Activated naive CD8-positive, alpha-beta T cell treated with anti-CD3 and anti-CD28 coated beads, Interleukin-2, amount 10 ng/mL, durations not matched to agents 7 days and 5 days (primary cell): Measurements from ENCODE around the gene OTOG. TPM values are rescaled to one million over a fixed set of nuclear protein-coding genes. Genes with fewer than 3 reads are reported as not detected.
"Not testable (repeated sequence)": the region's sequence is repeated elsewhere in the genome, so short reads cannot be mapped to it uniquely, and the experiment has no call there.

Source experiments
- ATAC-seq: fragments of 150-1000 bp; cut with Tn5 transposase; one replicate; pipeline ENCODE4 v1.10.0; 2021; ENCODE audit warnings: low read depth, moderate library complexity
- POLR2A ChIA-PET: fragments of 350-600 bp; sonication (Branson Sonifier 250); formaldehyde crosslinking; loops from one replicate; lab custom pipeline; 2021; ENCODE audit warnings: antibody characterized with exemption; lab: Charles Lee
- DNase-seq: peaks from one replicate; pipeline ENCODE4 v3.0.0; 2021
- H3K27ac Mint-ChIP-seq: one replicate; pipeline ENCODE4 v1.8.0; 2022; ENCODE audit warnings: mild to moderate bottlenecking, mixed read lengths
- H3K27me3 Mint-ChIP-seq: one replicate; pipeline ENCODE4 v1.8.0; 2022; ENCODE audit warnings: mild to moderate bottlenecking, moderate library complexity, mixed read lengths
- H3K36me3 Mint-ChIP-seq: one replicate; pipeline ENCODE4 v1.8.0; 2021; ENCODE audit warnings: mild to moderate bottlenecking, mixed read lengths
- H3K4me1 Mint-ChIP-seq: one replicate; pipeline ENCODE4 v1.8.0; 2021; ENCODE audit warnings: mixed read lengths
- H3K4me3 Mint-ChIP-seq: one replicate; pipeline ENCODE4 v1.8.0; 2022; ENCODE audit warnings: mild to moderate bottlenecking, moderate library complexity, mixed read lengths
- H3K9me3 Mint-ChIP-seq: one replicate; pipeline ENCODE4 v1.8.0; 2021; ENCODE audit warnings: mixed read lengths
- total RNA-seq, 2 experiments: library from RNA; stranded (reverse); gene quantifications; one replicate each; pipeline ENCODE4 v1.2.3, GENCODE V29; 2021

OTOG gene
- total RNA-seq, 2 experiments from 2014 or later, result not detected

DNA sequence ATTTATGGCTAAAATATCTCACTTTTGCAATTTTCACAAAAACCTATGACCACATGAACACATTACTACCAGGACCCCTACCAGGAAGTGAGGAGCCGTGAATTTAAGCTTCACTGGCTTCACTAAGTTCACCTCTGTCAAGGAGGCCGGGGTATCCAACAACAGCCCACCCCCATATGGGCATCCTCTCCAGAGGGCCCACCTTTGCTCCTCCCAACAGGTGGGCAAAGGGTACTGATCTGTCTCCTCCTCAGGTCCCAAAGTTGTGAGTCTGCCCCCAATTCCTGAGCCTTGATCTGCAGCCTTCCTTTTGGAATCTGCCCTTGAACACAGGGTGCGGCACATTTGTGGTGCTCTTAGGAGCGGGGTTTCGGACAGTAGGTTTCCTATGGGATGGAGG lies 66.9 kb downstream of the OTOG start:
- Mint-ChIP-seq H3K27me3 (peaks cover 23% of the 10 kb centered on the region), H3K27ac (no peak overlapping the region), H3K4me1 (no peaks in the 10 kb centered on the region), H3K4me3 (no peak overlapping the region), H3K9me3 (no peaks in the 10 kb centered on the region), H3K36me3 (no peaks in the 10 kb centered on the region)
- no peak for DNase-seq
- ATAC-seq, result no peak
- POLR2A ChIA-PET, result no interaction called here

DNA sequence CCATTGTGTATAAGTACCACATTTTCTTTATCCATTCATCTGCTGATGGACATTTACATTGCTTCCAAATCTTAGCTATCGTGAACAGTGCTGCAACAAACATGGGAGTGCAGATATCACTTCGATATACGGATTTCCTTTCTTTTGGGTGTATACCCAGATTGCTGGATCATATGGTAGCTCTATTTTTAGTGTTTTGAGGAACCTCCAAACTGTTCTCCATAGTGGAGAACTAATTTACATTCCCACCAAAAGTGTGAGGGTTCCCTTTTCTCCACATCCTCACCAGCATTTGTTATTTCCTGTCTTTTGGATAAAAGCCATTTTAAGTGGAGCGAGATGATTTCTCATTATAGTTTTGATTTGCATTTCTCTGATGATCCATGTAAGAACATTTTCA lies 75.7 kb downstream of the OTOG start:
- H3K4me3 Mint-ChIP-seq, ATAC-seq, POLR2A ChIA-PET, H3K9me3 Mint-ChIP-seq, H3K36me3 Mint-ChIP-seq, DNase-seq, H3K27ac Mint-ChIP-seq, H3K4me1 Mint-ChIP-seq: not testable (repeated sequence)
- H3K27me3 Mint-ChIP-seq, result peaks cover 58% of the 10 kb centered on the region

DNA sequence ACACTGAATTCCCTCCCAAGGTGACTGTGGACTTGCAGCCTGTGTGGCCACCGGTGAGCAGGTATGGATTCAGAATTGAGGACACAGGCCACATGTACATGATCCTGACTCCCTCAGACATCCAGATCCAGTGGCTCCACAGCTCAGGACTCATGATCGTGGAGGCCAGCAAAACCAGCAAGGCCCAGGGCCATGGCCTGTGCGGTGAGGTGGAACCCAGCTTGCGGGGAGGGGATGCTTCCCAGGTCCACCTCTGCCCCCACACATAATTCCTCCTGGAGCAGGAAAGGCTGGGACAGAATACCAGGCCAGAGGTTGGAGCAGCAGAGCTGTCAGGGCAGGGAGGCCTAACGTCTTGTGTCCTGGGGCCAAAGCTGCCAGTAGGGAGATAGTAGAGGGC lies 82.1 kb downstream of the OTOG start:
- DNase-seq (no peak), ATAC-seq (no peak)
- H3K4me3 Mint-ChIP-seq, result no peak overlapping the region
- POLR2A ChIA-PET, result no interaction called here
- no peak overlapping the region for H3K27ac Mint-ChIP-seq
- peaks cover 30% of the 10 kb centered on the region for H3K27me3 Mint-ChIP-seq
- H3K36me3 Mint-ChIP-seq, result no peaks in the 10 kb centered on the region
- no peaks in the 10 kb centered on the region for H3K9me3 Mint-ChIP-seq
- no peaks in the 10 kb centered on the region for H3K4me1 Mint-ChIP-seq

- POLR2A ChIA-PET, result no interaction called here
- Mint-ChIP-seq H3K4me3 (no peak overlapping the region), H3K4me1 (no peaks in the 10 kb centered on the region), H3K27ac (no peak overlapping the region), H3K27me3 (peaks cover 20% of the 10 kb centered on the region), H3K9me3 (no peaks in the 10 kb centered on the region), H3K36me3 (no peaks in the 10 kb centered on the region)
- ATAC-seq, result no peak
- no peak for DNase-seq
Measured at GRCh38 chr11:17630936-17631335, 83.9 kb downstream of the OTOG start.

DNA sequence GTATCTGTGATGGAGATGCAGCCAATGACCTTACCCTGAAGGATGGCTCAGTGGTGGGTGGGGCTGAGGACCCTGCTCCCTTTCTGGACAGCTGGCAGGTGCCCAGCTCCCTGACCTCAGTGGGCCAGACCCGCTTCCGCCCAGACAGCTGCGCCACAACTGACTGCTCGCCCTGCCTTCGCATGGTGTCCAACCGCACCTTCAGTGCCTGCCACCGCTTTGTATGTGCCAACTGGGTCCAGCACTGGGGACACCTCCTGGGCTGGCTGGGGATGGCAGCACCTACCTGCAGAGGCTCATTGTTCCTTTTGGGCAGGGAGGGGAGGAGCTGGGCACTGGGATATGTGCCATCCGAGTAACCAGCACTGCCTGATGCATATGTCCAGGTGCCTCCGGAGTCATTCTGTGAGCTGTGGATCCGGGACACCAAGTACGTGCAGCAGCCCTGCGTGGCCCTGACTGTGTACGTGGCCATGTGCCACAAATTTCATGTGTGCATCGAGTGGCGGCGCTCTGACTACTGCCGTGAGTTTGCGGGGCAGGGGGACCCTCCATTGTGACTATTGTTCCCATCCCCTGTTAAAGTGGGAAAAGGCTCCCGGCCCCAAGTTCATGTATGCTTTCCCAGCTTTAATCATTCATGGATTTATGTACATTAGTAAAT lies 84.8 kb downstream of the OTOG start:
- Mint-ChIP-seq H3K4me3 (no peak overlapping the region), H3K27ac (no peak overlapping the region), H3K27me3 (peaks cover 14% of the 10 kb centered on the region), H3K36me3 (no peaks in the 10 kb centered on the region), H3K9me3 (no peaks in the 10 kb centered on the region), H3K4me1 (no peaks in the 10 kb centered on the region)
- ATAC-seq (no peak), DNase-seq (no peak)
- POLR2A ChIA-PET, result no interaction called here

- ATAC-seq, result no peak
- Mint-ChIP-seq H3K36me3 (no peaks in the 10 kb centered on the region), H3K27me3 (peaks cover 5% of the 10 kb centered on the region), H3K27ac (no peak overlapping the region), H3K4me3 (no peak overlapping the region), H3K4me1 (no peaks in the 10 kb centered on the region), H3K9me3 (no peaks in the 10 kb centered on the region)
- no peak for DNase-seq
- POLR2A ChIA-PET, result no interaction called here
Measured at GRCh38 chr11:17633279-17633986, 86.4 kb downstream of the OTOG start.

DNA sequence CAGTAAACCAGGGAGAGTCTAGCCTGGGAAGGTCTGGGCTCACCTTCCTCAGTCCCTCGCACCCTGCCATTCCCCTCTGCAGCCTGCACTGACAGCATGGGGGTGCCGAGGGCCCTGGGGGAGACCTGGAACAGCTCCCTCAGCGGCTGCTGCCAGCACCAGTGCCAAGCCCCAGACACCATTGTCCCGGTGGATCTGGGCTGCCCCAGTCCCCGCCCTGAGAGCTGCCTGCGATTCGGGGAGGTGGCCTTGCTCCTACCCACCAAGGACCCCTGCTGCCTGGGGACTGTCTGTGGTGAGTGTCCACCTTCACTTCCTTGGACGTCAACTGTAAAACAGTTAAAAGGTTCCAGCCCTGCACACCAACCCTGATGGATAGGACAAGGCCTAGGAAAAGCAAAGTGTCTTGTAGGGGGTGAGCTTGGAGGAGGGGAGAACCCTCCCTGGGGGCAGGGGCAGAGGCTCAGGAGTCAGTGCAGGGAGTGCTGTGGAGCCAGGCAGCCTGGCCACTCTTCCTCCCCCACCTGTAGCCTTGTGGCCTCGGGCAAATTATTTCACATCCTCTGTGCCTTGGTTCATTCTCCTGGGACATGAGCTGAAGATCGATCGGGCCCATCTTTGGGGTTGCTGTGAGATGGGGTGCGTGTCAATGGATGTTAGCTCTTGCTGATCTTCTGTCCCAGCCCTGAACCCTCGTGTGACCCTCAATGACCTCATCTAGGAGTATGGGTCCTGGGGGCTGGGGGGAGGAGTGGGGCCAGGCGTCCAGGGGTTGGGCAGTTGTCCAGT lies 87.1 kb downstream of the OTOG start:
- POLR2A ChIA-PET, result no interaction called here
- Mint-ChIP-seq H3K9me3 (no peaks in the 10 kb centered on the region), H3K27me3 (peaks cover 5% of the 10 kb centered on the region), H3K4me3 (no peak overlapping the region), H3K4me1 (no peaks in the 10 kb centered on the region), H3K36me3 (no peaks in the 10 kb centered on the region), H3K27ac (no peak overlapping the region)
- no peak for DNase-seq
- ATAC-seq, result no peak

DNA sequence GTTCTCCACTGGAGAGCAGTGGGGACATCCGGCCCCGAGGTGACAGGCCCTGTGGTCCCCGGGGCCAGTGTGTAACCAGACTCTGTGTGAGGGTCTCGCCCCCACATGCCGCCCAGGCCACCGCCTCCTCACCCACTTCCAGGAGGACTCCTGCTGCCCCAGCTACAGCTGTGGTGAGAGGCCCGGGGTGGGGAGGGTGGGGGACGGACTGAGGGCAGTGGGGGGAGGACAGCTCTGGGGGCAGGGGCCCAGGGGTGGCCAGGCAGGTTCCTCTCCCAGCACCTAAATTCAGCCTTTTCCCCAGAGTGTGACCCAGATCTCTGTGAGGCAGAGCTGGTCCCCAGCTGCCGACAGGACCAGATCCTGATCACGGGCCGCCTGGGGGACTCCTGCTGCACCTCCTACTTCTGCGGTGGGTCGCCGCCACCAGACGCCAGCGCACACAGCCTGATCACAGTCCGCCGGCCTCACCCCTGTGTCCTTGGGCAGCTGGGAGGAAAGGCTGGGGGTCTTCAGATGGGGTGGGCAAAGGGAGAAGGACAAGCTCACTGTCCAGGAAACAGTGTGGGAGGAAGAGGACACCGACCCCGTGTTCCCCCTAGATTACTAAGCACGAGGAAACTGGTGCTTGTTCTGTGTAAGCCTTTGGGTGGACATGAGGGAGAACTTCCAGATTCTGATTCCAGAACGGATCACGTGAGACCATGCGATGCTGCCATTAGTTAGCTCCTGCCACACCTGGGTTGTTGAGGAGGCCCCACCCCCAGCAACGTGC lies 87.9 kb downstream of the OTOG start:
- POLR2A ChIA-PET, result no interaction called here
- H3K4me1 Mint-ChIP-seq, result no peaks in the 10 kb centered on the region

DNA sequence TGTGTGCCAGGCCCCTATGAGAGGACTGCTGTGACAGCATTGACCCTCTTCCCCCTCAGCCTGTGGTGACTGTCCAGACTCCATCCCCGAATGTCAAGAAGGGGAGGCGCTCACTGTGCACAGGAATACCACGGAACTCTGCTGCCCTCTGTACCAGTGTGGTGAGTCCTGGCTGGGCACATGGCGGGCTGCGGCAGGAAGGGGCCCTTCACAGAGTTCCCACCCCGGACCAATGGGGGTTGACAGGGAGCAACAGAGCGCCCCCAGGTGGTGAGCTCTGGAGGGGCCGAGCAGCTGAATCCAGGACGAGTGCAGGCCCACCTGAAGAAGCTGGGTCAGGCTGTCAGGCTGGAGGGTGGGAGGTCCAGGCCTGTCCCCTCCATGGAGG lies 88.5 kb downstream of the OTOG start:
- Mint-ChIP-seq H3K4me1 (no peaks in the 10 kb centered on the region), H3K36me3 (no peaks in the 10 kb centered on the region), H3K27ac (no peak overlapping the region), H3K9me3 (no peaks in the 10 kb centered on the region), H3K4me3 (no peak overlapping the region), H3K27me3 (peaks cover 5% of the 10 kb centered on the region)
- DNase-seq (no peak), ATAC-seq (no peak)
- POLR2A ChIA-PET, result no interaction called here

More for the DNA sequence above, 87.9 kb downstream of the OTOG start:
- Mint-ChIP-seq H3K4me3 (no peak overlapping the region), H3K36me3 (no peaks in the 10 kb centered on the region), H3K27ac (no peak overlapping the region), H3K9me3 (no peaks in the 10 kb centered on the region), H3K27me3 (peaks cover 5% of the 10 kb centered on the region)
- DNase-seq (no peak), ATAC-seq (no peak)

- Mint-ChIP-seq H3K27me3 (peaks cover 5% of the 10 kb centered on the region), H3K4me1 (no peaks in the 10 kb centered on the region), H3K27ac (no peak overlapping the region), H3K36me3 (no peaks in the 10 kb centered on the region), H3K9me3 (no peaks in the 10 kb centered on the region), H3K4me3 (no peak overlapping the region)
- POLR2A ChIA-PET, result no interaction called here
- DNase-seq (no peak), ATAC-seq (no peak)
Measured at GRCh38 chr11:17636721-17637120, 89.7 kb downstream of the OTOG start.

DNA sequence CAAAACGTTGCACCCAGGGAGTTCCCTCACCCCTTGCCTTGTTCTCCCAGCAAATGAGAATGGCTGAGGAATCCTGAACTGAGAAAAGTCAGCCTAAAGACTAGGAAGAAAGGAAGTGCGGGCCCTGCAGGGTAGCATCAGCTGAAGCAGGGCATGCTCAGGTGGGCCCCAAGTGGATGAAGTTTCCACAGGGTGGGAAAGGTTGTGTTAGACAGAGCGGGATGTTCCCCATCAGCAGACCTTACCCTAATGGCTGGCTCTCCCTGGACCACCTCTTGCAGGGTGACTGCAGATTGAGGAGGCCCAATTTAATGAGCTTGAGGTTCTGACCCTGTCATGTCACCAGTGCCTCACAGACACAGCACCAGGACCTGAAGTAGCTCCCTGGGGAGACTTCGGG lies 90.8 kb downstream of the OTOG start:
- no peak for ATAC-seq
- POLR2A ChIA-PET, result no interaction called here
- DNase-seq, result no peak

DNA sequence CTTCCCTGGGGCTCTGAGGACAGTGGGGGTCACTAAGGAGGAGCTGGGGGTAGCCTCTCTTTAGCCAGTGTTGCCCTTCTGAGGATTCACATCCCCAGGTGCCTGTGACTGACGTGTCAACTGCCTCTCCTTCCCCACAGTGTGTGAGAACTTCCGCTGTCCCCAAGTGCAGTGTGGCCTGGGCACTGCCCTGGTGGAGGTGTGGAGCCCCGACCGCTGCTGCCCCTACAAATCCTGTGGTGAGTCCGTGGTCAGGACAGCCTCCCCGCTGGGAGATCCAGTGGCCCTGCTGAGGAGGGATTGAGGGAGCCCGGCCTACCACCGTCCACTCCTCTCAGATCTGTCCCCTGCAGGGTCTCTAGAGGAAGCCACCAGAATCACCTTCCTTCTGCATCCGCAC lies 91.3 kb downstream of the OTOG start:
- Mint-ChIP-seq H3K4me1 (no peaks in the 10 kb centered on the region), H3K4me3 (no peak overlapping the region), H3K36me3 (no peaks in the 10 kb centered on the region), H3K27ac (no peak overlapping the region), H3K9me3 (no peaks in the 10 kb centered on the region), H3K27me3 (peaks cover 4% of the 10 kb centered on the region)
- POLR2A ChIA-PET, result no interaction called here
- no peak for DNase-seq
- ATAC-seq, result no peak

More for the DNA sequence above, 90.8 kb downstream of the OTOG start:
- no peaks in the 10 kb centered on the region for H3K4me1 Mint-ChIP-seq
- no peak overlapping the region for H3K4me3 Mint-ChIP-seq
- H3K27ac Mint-ChIP-seq, result no peak overlapping the region
- H3K27me3 Mint-ChIP-seq, result peaks cover 4% of the 10 kb centered on the region
- H3K9me3 Mint-ChIP-seq, result no peaks in the 10 kb centered on the region
- no peaks in the 10 kb centered on the region for H3K36me3 Mint-ChIP-seq

GRCh38 chr11:17639091-17639490 lies 92.0 kb downstream of the OTOG start:
- no peaks in the 10 kb centered on the region for H3K36me3 Mint-ChIP-seq
- no peaks in the 10 kb centered on the region for H3K9me3 Mint-ChIP-seq
- DNase-seq (no peak), ATAC-seq (no peak)
- no peak overlapping the region for H3K4me3 Mint-ChIP-seq
- POLR2A ChIA-PET, result no interaction called here
- no peak overlapping the region for H3K27ac Mint-ChIP-seq
- H3K27me3 Mint-ChIP-seq, result peaks cover 4% of the 10 kb centered on the region
- H3K4me1 Mint-ChIP-seq, result no peaks in the 10 kb centered on the region
